NCI-H460 (cell line): Measurements from ENCODE around the gene FRS3. TPM values are rescaled to one million over a fixed set of nuclear protein-coding genes. Genes with fewer than 3 reads are reported as not detected.
A peak's percentile ranks its signal among the peaks of the same experiment; 100 is the strongest.

Experiments used
- DNase-seq: peaks from one replicate; pipeline ENCODE4 v3.0.0-alpha.2; 2016; ENCODE audit warnings: low read depth; ENCODE audit errors: extremely low read depth
- total RNA-seq: library from RNA; depleted of rRNA; stranded (reverse); fragments of >200 nt; shearing (Covaris generic); gene quantifications from 2 replicates; pipeline ENCODE4 v1.2.3, GENCODE V29; 2014

Gene FRS3
- total RNA-seq, 1 experiment from 2014 or later, result 1.2 TPM

- no peak for DNase-seq
Measured at GRCh38 chr6:41791984-41792383, 12.3 kb upstream of the FRS3 start.

GRCh38 chr6:41791305-41791704 lies 11.6 kb upstream of the FRS3 start:
- no peak for DNase-seq

- no peak for DNase-seq
Measured at GRCh38 chr6:41790045-41790444, 10.3 kb upstream of the FRS3 start.

GRCh38 chr6:41789390-41789724 lies 9.7 kb upstream of the FRS3 start:
- DNase-seq, result no peak

GRCh38 chr6:41787219-41787917 lies 7.7 kb upstream of the FRS3 start, which contains the start of gene TOMM6:
Gene TOMM6 (plus strand): TSS chr6:41787694. CDS start chr6:41787698, 4 bp downstream.
- DNase-seq, result peak; percentile 88

GRCh38 chr6:41786451-41787218 lies 6.9 kb upstream of the FRS3 start:
- DNase-seq, result peak; percentile 63

GRCh38 chr6:41785689-41786450 lies 6.2 kb upstream of the FRS3 start:
- DNase-seq, result no peak

- DNase-seq, result no peak
Measured at GRCh38 chr6:41785254-41785653, 5.6 kb upstream of the FRS3 start.

GRCh38 chr6:41784581-41785171 lies 5.0 kb upstream of the FRS3 start:
- no peak for DNase-seq

- no peak for DNase-seq
Measured at GRCh38 chr6:41783106-41783780, 3.5 kb upstream of the FRS3 start.

- no peak for DNase-seq
Measured at GRCh38 chr6:41781366-41781730, 1.6 kb upstream of the FRS3 start.

- no peak for DNase-seq
Measured at GRCh38 chr6:41780551-41781365, 1.1 kb upstream of the FRS3 start, which contains the start of gene PRICKLE4. Gene PRICKLE4 (plus strand): TSS chr6:41780782. CDS start chr6:41783474, 2,692 bp downstream.

GRCh38 chr6:41779336-41779735 lies 364 bp downstream of the FRS3 start:
- no peak for DNase-seq

GRCh38 chr6:41778895-41779294 lies 805 bp downstream of the FRS3 start:
- no peak for DNase-seq

- no peak for DNase-seq
Measured at GRCh38 chr6:41777551-41778285, 2.0 kb downstream of the FRS3 start.

- no peak for DNase-seq
Measured at GRCh38 chr6:41775293-41775882, 4.3 kb downstream of the FRS3 start.

GRCh38 chr6:41774841-41775240 lies 4.9 kb downstream of the FRS3 start:
- no peak for DNase-seq
